Activated CD8-positive, alpha-beta T cell treated with anti-CD3 and anti-CD28 coated beads, Interleukin-2, amount 10 ng/mL, durations not matched to agents 7 days and 5 days (primary cell): ENCODE data around the gene MUC20. TPM values are rescaled to one million over a fixed set of nuclear protein-coding genes. Genes with fewer than 3 reads are reported as not detected.
"Not testable (repeated sequence)": the region's sequence is repeated elsewhere in the genome, so short reads cannot be mapped to it uniquely, and the experiment has no call there.

Experiments
- ATAC-seq: fragments of 150-1000 bp; cut with Tn5 transposase; one replicate; pipeline ENCODE4 v1.10.0; 2021; ENCODE audit warnings: moderate library complexity
- CTCF ChIA-PET: fragments of 350-600 bp; sonication (Branson Sonifier 250); formaldehyde crosslinking; loops from one replicate; lab custom pipeline; 2021; ENCODE audit warnings: antibody characterized with exemption; lab: Charles Lee
- POLR2A ChIA-PET: fragments of 350-600 bp; sonication (Branson Sonifier 250); formaldehyde crosslinking; loops from one replicate; lab custom pipeline; 2021; ENCODE audit warnings: antibody characterized with exemption; lab: Charles Lee
- DNase-seq: peaks from one replicate; pipeline ENCODE4 v3.0.0-alpha.2; 2020
- H3K27ac Mint-ChIP-seq: one replicate; pipeline ENCODE4 v1.8.0; 2021; ENCODE audit warnings: mild to moderate bottlenecking, mixed read lengths
- H3K27me3 Mint-ChIP-seq: one replicate; pipeline ENCODE4 v1.8.0; 2021; ENCODE audit warnings: low read depth, mixed read lengths
- H3K36me3 Mint-ChIP-seq: one replicate; pipeline ENCODE4 v1.8.0; 2021; ENCODE audit warnings: low read depth, mixed read lengths
- H3K4me1 Mint-ChIP-seq: one replicate; pipeline ENCODE4 v1.8.0; 2021; ENCODE audit warnings: low read depth, mixed read lengths
- H3K4me3 Mint-ChIP-seq: one replicate; pipeline ENCODE4 v1.8.0; 2021; ENCODE audit warnings: mild to moderate bottlenecking, mixed read lengths
- H3K9me3 Mint-ChIP-seq: one replicate; pipeline ENCODE4 v1.8.0; 2022; ENCODE audit warnings: mixed read lengths; ENCODE audit not compliant: insufficient read depth
- total RNA-seq, 2 experiments: library from RNA; stranded (reverse); gene quantifications; one replicate each; pipeline ENCODE4 v1.2.3, GENCODE V29; 2021

The MUC20 gene, protein sequence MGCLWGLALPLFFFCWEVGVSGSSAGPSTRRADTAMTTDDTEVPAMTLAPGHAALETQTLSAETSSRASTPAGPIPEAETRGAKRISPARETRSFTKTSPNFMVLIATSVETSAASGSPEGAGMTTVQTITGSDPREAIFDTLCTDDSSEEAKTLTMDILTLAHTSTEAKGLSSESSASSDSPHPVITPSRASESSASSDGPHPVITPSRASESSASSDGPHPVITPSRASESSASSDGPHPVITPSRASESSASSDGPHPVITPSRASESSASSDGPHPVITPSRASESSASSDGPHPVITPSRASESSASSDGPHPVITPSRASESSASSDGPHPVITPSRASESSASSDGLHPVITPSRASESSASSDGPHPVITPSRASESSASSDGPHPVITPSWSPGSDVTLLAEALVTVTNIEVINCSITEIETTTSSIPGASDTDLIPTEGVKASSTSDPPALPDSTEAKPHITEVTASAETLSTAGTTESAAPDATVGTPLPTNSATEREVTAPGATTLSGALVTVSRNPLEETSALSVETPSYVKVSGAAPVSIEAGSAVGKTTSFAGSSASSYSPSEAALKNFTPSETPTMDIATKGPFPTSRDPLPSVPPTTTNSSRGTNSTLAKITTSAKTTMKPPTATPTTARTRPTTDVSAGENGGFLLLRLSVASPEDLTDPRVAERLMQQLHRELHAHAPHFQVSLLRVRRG
- total RNA-seq = 1 to 10 TPM in 1 of 2 experiments, under 1 TPM in 1; 0.53 to 1.7 TPM

DNA sequence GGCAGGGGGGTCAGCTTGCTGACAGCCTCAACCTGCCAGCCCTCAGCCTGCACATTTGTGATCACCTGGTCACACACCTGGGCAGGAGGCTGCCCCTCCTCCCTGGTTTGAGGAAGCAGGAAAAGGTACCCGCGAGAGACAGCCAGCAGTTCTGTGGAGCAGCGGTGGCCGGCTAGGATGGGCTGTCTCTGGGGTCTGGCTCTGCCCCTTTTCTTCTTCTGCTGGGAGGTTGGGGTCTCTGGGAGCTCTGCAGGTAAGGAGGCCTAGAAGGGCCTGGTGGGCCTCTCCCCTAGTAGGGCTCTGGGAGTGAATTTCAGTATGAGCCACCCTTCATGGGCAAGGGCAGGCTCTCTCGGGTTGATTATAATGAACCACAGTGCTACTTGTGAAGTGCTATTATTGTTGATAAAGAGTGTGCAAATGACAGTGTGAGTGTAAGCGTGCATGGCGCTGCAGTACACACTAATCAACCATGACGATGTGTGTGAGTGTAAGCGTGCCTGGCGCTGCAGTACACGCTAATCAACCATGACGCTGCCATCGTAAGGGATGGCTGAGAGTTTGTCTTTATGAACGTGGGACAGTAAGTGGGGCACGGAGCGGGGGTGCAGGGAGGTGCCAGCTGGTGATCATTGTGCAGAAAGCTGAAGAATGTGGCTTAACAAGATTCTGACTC lies at the start of gene MUC20:
Gene MUC20, plus strand, starts transcription at position 148 of the 676 bp plus-strand sequence. Its CDS starts 30 bp downstream, at position 178.
- CTCF ChIA-PET = interaction anchor here (4.7 kb wide), 1 partner anchor 130 kb away, joined by 21 read pairs; no protein-coding TSS in a partner anchor
- H3K9me3 Mint-ChIP-seq, H3K36me3 Mint-ChIP-seq, DNase-seq, H3K4me1 Mint-ChIP-seq, H3K4me3 Mint-ChIP-seq: not testable (repeated sequence)
- ATAC-seq = peak; percentile 33
- POLR2A ChIA-PET = interaction anchor here (1.2 kb wide), 1 partner anchor 107 kb away, joined by 6 read pairs; no protein-coding TSS in a partner anchor
- Mint-ChIP-seq H3K27ac (peak within 1 kb of the TSS; percentile 43), H3K27me3 (peaks cover 13% of the 10 kb centered on the region)

DNA sequence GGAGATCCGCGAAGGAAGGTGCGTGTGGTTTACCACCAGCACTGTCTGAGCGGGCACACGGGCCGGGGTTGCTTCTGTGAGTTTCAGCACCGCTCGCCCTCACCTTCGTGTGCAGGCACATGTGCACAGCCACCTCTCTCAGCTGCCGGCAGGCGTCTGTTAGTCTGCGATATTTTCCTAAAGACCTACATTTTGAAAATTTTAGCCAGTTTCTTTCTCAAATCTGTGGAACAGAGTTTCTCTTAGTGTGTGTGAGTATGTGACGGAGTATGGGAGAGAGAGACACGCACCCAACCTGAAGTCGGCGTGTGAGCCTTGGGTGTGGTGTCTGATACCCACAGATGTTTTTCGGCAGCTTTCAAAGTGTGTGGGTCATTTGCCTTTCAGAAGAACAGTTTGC lies 49.5 kb upstream of the MUC20 start:
- ATAC-seq, H3K4me3 Mint-ChIP-seq, POLR2A ChIA-PET, CTCF ChIA-PET, H3K27ac Mint-ChIP-seq, H3K9me3 Mint-ChIP-seq, H3K27me3 Mint-ChIP-seq, DNase-seq, H3K4me1 Mint-ChIP-seq: not testable (repeated sequence)
- peaks cover 28% of the 10 kb centered on the region for H3K36me3 Mint-ChIP-seq

DNA sequence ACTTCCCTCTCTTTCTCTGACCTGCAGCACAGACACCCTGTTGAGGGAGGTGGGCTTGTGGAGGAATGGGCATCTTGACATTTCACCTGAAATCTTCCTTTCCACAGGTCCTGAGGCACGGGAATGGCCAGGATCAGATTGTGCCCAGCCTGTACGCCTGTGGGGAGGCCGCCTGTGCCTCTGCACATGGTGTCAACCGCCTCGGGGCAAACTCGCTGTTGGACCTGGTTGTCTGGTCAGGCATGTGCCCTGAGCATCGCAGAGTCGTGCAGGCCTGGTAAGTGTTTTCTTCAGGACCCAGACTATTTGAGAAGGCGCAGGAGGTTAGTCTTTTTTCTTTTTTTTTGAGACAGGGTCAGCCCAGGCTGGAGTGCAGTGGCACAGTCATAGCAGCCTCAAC lies 47.1 kb upstream of the MUC20 start:
- H3K4me3 Mint-ChIP-seq, DNase-seq, H3K27me3 Mint-ChIP-seq, H3K27ac Mint-ChIP-seq, H3K9me3 Mint-ChIP-seq, POLR2A ChIA-PET, H3K4me1 Mint-ChIP-seq, ATAC-seq: not testable (repeated sequence)
- H3K36me3 Mint-ChIP-seq = peaks cover 32% of the 10 kb centered on the region
- CTCF ChIA-PET = interaction anchor here (1.0 kb wide), 1 partner anchor 179 kb away, joined by 3 read pairs; no protein-coding TSS in a partner anchor

DNA sequence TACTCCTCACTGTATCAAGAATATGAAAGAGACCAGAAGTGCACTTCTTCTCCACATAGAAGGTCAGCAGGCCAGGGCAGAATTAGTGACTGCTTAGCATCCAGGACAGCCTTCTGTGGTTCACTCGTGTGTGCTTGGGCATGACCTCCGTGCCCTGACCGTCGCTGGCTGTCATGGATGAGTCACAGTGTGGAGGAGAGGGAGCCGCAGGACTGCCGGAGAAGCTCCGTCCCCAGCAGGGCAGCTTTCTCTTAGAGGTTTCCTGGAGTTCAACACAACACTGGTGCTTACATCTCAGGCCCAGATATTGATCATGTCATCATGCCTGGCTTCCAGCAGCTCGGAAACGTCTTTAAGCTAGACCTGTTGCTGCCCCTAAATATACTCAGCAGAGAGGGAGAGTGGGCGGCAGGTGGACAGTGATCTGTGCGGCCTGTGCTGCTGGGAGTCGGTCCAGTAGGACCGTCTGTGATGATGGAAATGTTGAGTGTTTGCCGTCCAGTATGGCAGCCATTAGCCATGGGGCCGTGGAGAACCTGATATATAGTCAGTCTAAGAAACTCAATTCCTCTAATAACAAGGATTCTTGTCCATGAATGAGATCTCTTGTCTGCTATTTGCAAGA lies 42.3 kb upstream of the MUC20 start:
- H3K4me3 Mint-ChIP-seq, POLR2A ChIA-PET, H3K27me3 Mint-ChIP-seq, ATAC-seq, DNase-seq, H3K4me1 Mint-ChIP-seq, H3K27ac Mint-ChIP-seq, CTCF ChIA-PET, H3K9me3 Mint-ChIP-seq: not testable (repeated sequence)
- peaks cover 30% of the 10 kb centered on the region for H3K36me3 Mint-ChIP-seq

DNA sequence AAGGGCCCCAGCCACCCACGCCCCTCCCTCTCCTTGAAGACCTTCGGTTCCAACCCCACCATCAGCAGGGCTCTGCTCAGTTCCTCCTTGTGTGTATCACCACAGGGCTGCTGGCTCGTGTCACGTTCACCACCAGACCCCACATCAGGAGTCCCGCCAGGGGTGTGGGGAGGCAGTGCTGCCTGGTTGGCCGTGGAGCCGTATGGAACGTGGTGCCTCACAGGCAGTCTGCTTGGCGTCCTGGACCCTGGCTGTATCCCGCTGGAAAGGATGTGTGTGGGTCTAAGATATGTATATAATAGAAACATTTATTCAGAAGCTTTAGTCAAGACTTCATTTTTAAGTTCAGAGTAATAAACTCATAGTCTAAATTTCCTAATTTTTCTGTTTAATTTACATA lies 40.1 kb upstream of the MUC20 start:
- CTCF ChIA-PET, H3K27me3 Mint-ChIP-seq, H3K9me3 Mint-ChIP-seq, H3K27ac Mint-ChIP-seq, DNase-seq, POLR2A ChIA-PET, H3K4me3 Mint-ChIP-seq, H3K4me1 Mint-ChIP-seq, ATAC-seq: not testable (repeated sequence)
- H3K36me3 Mint-ChIP-seq = peaks cover 43% of the 10 kb centered on the region

DNA sequence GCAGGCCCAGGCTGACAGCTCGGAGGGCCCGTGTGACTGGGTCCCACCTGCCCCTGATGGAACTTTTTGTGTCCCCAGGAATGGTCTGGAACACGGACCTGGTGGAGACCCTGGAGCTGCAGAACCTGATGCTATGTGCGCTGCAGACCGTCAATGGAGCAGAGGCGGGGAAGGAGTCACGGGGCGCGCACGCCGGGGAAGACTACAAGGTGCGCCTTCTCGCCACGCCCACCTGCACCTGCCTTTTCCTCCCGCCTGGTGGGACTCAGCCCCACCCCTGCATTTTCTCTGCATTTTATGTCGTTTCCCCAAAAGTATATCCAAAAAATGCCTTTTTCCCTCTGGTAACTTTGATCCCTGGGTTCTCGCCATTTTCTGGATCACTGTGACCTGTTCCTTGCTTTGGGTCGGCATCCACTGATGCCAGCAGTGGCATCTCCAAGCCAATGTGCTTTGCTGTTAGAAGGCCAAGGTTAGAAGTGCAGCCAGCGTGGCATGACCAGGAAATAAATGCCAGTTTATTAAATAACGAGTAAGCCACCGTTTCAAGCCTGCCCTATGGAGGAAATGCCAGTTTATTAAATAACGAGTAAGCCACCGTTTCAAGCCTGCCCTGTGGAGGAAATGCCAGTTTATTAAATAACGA lies 39.2 kb upstream of the MUC20 start:
- POLR2A ChIA-PET, ATAC-seq, H3K27ac Mint-ChIP-seq, H3K27me3 Mint-ChIP-seq, H3K4me1 Mint-ChIP-seq, CTCF ChIA-PET, DNase-seq, H3K4me3 Mint-ChIP-seq, H3K9me3 Mint-ChIP-seq: not testable (repeated sequence)
- peaks cover 49% of the 10 kb centered on the region for H3K36me3 Mint-ChIP-seq

DNA sequence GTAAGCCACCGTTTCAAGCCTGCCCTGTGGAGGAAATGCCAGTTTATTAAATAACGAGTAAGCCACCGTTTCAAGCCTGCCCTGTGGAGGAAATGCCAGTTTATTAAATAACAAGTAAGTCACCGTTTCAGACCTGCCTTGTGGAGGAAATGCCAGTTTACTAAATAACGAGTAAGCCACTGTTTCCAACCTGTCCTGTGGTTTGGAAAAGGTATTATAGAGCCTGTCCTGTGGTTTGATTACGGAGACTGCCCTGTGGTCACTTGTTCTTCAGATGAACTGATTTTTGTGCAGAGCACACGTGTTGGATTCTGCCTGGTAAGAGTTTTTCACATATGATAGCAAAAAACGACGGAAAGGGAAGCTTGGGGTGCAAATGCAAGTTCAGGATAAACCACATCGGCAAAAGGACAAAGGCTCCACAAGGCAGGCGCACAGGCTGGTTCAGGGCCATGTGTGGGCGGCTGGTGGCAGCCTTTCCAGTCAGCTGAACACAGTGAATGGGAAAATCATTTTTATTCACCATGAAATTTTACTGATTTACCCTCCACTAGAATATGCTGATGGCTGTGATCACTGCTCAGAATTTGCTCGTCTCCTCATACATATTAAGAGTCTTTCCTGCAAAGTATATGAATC lies 38.6 kb upstream of the MUC20 start:
- POLR2A ChIA-PET = interaction anchor here (0.6 kb wide), 1 partner anchor 106 kb away, joined by 3 read pairs; no protein-coding TSS in a partner anchor
- CTCF ChIA-PET, H3K27me3 Mint-ChIP-seq, H3K27ac Mint-ChIP-seq, ATAC-seq, H3K9me3 Mint-ChIP-seq, H3K4me3 Mint-ChIP-seq, H3K4me1 Mint-ChIP-seq, DNase-seq: not testable (repeated sequence)
- peaks cover 51% of the 10 kb centered on the region for H3K36me3 Mint-ChIP-seq

DNA sequence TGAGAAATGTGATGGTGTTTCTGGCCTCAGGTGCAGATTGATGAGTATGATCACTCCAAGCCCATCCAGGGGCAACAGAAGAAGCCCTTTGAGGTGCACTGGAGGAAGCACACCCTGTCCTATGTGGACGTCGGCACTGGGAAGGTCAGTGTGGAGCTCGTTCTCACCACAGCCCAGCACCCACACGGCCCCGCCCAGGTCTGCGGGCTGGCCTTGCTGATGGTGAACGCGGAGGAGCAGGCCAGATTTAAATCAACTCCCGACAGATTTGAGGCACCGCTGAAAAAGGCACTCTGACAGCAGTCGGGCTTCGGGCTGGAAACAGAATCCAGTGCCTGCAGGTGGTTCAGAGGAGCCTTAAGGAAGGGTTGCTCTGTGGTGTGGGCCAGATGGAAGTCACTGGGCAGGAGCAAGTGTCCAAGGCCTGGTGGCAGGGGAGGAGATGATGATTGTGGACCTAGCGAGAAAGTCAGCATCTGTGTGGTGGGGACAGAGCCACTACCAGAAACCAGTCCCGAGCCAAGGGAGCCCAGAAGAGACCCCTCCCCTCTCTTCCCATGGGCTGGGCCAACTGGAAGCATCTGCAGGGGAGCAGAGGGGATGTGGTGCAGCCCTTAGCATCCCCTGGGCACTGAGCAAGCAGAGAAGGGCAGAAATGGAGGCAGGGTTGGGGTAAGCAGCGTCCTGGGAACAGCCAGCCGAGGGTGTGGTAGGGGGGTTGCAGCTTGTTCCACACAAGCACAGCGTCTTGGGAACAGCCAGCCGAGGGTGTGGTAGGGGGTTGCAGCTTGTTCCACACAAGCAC lies 36.9 kb upstream of the MUC20 start:
- Mint-ChIP-seq H3K36me3 (peaks cover 48% of the 10 kb centered on the region), H3K27ac (peak overlapping the region; percentile 1)
- CTCF ChIA-PET, H3K4me1 Mint-ChIP-seq, H3K9me3 Mint-ChIP-seq, H3K4me3 Mint-ChIP-seq, ATAC-seq, H3K27me3 Mint-ChIP-seq, POLR2A ChIA-PET, DNase-seq: not testable (repeated sequence)

DNA sequence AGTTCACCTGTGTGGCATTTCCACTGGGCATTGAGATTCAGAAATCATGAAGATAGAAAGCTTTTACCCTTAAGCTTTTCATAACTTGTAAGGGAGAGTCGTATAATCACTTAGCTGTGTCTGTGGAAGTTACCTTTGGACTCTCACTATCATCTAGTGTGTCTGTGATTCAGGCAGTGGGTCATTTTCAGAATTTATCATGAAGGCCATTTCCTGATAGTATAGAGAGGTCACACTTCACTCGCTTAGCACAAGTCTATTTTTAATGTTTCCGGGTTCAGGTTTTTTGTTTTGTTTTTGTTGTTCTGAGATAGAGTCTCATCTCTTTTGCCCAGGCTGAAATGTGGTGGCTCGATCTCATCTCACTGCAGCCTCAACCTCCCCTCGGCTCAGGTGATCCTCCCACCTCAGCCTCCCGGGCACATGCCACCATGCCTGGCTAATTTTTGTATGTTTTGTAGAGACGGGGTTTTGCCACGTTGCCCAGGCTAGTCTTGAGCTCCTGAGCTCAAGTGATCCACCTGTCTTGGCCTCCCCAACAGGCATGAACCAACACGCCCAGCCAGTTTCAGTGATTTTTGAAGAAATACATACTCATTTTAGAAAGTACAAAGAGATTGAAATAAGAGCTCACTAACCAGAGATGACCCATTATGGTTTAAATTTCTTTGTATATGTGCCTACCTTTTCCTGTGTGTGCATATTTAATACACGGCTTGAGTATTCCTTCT lies 36.1 kb upstream of the MUC20 start:
- POLR2A ChIA-PET, H3K27me3 Mint-ChIP-seq, CTCF ChIA-PET, H3K9me3 Mint-ChIP-seq, DNase-seq, H3K4me3 Mint-ChIP-seq, H3K27ac Mint-ChIP-seq, H3K4me1 Mint-ChIP-seq, ATAC-seq: not testable (repeated sequence)
- peaks cover 55% of the 10 kb centered on the region for H3K36me3 Mint-ChIP-seq
